OCI-LY1 (cell line): ENCODE measurements around the gene HYAL4.

ENCODE experiments used
- H2AFZ ChIP-seq: fragments of 200-600 bp; sonication (generic), shearing (Covaris generic); 2 replicates; pipeline ENCODE4 v1.6.0; 2014; ENCODE audit warnings: antibody characterized with exemption, mild to moderate bottlenecking, low read length
- H3F3A ChIP-seq: fragments of 200-600 bp; sonication (generic), shearing (Covaris generic); 2 replicates; pipeline ENCODE4 v1.6.0; 2014; ENCODE audit warnings: mild to moderate bottlenecking, antibody characterized with exemption, low read length, moderate library complexity; ENCODE audit not compliant: insufficient read depth
- H3K27ac ChIP-seq: fragments of 200-600 bp; sonication (generic); 2 replicates; pipeline ENCODE4 v1.5.1; 2014; ENCODE audit warnings: low read length, mixed run types, mild to moderate bottlenecking, low read depth; ENCODE audit not compliant: poor library complexity, severe bottlenecking
- H3K27me3 ChIP-seq: fragments of 200-600 bp; sonication (generic); 2 replicates; pipeline ENCODE4 v1.6.0; 2014; ENCODE audit warnings: antibody characterized with exemption, mild to moderate bottlenecking, low read length, moderate library complexity; ENCODE audit not compliant: insufficient read depth
- H3K36me3 ChIP-seq: fragments of 200-600 bp; sonication (generic); 2 replicates; pipeline ENCODE4 v1.6.1; 2014; ENCODE audit warnings: mild to moderate bottlenecking, antibody characterized with exemption, low read length, moderate library complexity, mixed read lengths; ENCODE audit not compliant: insufficient read depth
- H3K4me1 ChIP-seq: fragments of 200-600 bp; sonication (generic); 2 replicates; pipeline ENCODE4 v1.5.1; 2014; ENCODE audit warnings: mild to moderate bottlenecking, low read length, moderate library complexity; ENCODE audit not compliant: insufficient read depth, severe bottlenecking
- H3K4me2 ChIP-seq: fragments of 200-600 bp; sonication (generic), shearing (Covaris generic); 2 replicates; pipeline ENCODE4 v1.6.1; 2014; ENCODE audit warnings: low read length
- H3K4me3 ChIP-seq: fragments of 200-600 bp; sonication (generic); 2 replicates; pipeline ENCODE4 v1.5.1; 2014; ENCODE audit warnings: low read length, low read depth, mild to moderate bottlenecking, mixed read lengths; ENCODE audit not compliant: poor library complexity, severe bottlenecking
- H3K79me2 ChIP-seq: fragments of 200-600 bp; shearing (Covaris generic); 2 replicates; pipeline ENCODE4 v1.6.1; 2016; ENCODE audit warnings: mixed run types, low read length, mixed read lengths; ENCODE audit not compliant: insufficient read depth
- H3K9ac ChIP-seq: fragments of 200-600 bp; sonication (generic), shearing (Covaris generic); 2 replicates; pipeline ENCODE4 v1.6.1; 2014; ENCODE audit warnings: mild to moderate bottlenecking, low read length, mixed read lengths
- H3K9me2 ChIP-seq: fragments of 200-600 bp; sonication (generic), shearing (Covaris generic); 2 replicates; pipeline ENCODE4 v1.6.1; 2014; ENCODE audit warnings: low read depth, mild to moderate bottlenecking, low read length, mixed read lengths
- H3K9me3 ChIP-seq: fragments of 200-600 bp; shearing (Covaris generic); 2 replicates; pipeline ENCODE4 v1.6.1; 2014; ENCODE audit warnings: low read length, mixed read lengths
- H4K20me1 ChIP-seq: fragments of 200-600 bp; sonication (generic), shearing (Covaris generic); 2 replicates; pipeline ENCODE4 v1.6.0; 2016; ENCODE audit warnings: mild to moderate bottlenecking, low read length; ENCODE audit not compliant: insufficient read depth
- CTCF ChIP-seq: fragments of 200-600 bp; sonication (generic), shearing (Covaris generic); IDR thresholded peaks from 2 replicates; pipeline ENCODE4 v1.5.1; 2017; ENCODE audit warnings: mild to moderate bottlenecking, antibody characterized with exemption, low read length, moderate library complexity, mixed read lengths
- EZH2 ChIP-seq: fragments of 200-600 bp; sonication (generic), shearing (Covaris generic); IDR thresholded peaks from 2 replicates; pipeline ENCODE4 v1.8.0; 2017; ENCODE audit warnings: borderline replicate concordance, mixed run types, mild to moderate bottlenecking, antibody characterized with exemption, low read length, moderate library complexity, mixed read lengths

The HYAL4 gene

GRCh38 chr7:123844712-123845219, at the start of gene HYAL4:
Gene HYAL4, plus strand, starts transcription at chr7:123845169. Its CDS starts 23,105 bp downstream, at chr7:123868274.
- Histone ChIP-seq H3K4me3 (no peak within 1 kb of the TSS), H3K27ac (no peak within 1 kb of the TSS), H3K9ac (no peak within 1 kb of the TSS), H3F3A (no peaks in the 10 kb centered on the region), H4K20me1 (no peaks in the 10 kb centered on the region), H3K9me2 (no peaks in the 10 kb centered on the region), H2AFZ (no peak within 1 kb of the TSS), H3K36me3 (no peaks in the 10 kb centered on the region), H3K9me3 (no peaks in the 10 kb centered on the region), H3K27me3 (no peaks in the 10 kb centered on the region), H3K4me2 (no peak within 1 kb of the TSS), H3K4me1 (no peaks in the 10 kb centered on the region), H3K79me2 (no peaks in the 10 kb centered on the region)
- TF ChIP-seq EZH2 (no peak), CTCF (no peak)

GRCh38 chr7:123795917-123796316, 49.1 kb upstream of the HYAL4 start:
- Histone ChIP-seq H3K4me1 (no peaks in the 10 kb centered on the region), H3K9ac (no peak overlapping the region), H3K4me2 (no peak overlapping the region), H3K27ac (no peak overlapping the region), H3K27me3 (no peaks in the 10 kb centered on the region), H2AFZ (no peak overlapping the region), H4K20me1 (no peaks in the 10 kb centered on the region), H3K36me3 (no peaks in the 10 kb centered on the region), H3K79me2 (no peaks in the 10 kb centered on the region), H3K9me3 (no peaks in the 10 kb centered on the region), H3K9me2 (no peaks in the 10 kb centered on the region), H3K4me3 (no peak overlapping the region), H3F3A (no peaks in the 10 kb centered on the region)
- TF ChIP-seq EZH2 (no peak), CTCF (no peak)

- H3K79me2 ChIP-seq, result no peaks in the 10 kb centered on the region
- H3K4me2 ChIP-seq, result no peak overlapping the region
- no peaks in the 10 kb centered on the region for H3K36me3 ChIP-seq
- no peaks in the 10 kb centered on the region for H3K9me2 ChIP-seq
- H2AFZ ChIP-seq, result no peak overlapping the region
- H3F3A ChIP-seq, result no peaks in the 10 kb centered on the region
- TF ChIP-seq EZH2, result no peak
- no peak for TF ChIP-seq CTCF
- no peaks in the 10 kb centered on the region for H3K9me3 ChIP-seq
- no peak overlapping the region for H3K9ac ChIP-seq
- H4K20me1 ChIP-seq, result no peaks in the 10 kb centered on the region
- no peak overlapping the region for H3K27ac ChIP-seq
- no peak overlapping the region for H3K4me3 ChIP-seq
- H3K27me3 ChIP-seq, result no peaks in the 10 kb centered on the region
- no peaks in the 10 kb centered on the region for H3K4me1 ChIP-seq
Observed at GRCh38 chr7:123796568-123796967, 48.4 kb upstream of the HYAL4 start.
